NCI-H1417 treated with DMSO at 0.1 percent for 48 hours (cell line): ENCODE results near the gene MAPK8.
"Not testable (repeated sequence)": the region's sequence is repeated elsewhere in the genome, so short reads cannot be mapped to it uniquely, and the experiment has no call there.

Experiments used
- DNase-seq: peaks from one replicate; lab custom pipeline; 2025; lab: John Stamatoyannopoulos, UW

Gene MAPK8

DNA sequence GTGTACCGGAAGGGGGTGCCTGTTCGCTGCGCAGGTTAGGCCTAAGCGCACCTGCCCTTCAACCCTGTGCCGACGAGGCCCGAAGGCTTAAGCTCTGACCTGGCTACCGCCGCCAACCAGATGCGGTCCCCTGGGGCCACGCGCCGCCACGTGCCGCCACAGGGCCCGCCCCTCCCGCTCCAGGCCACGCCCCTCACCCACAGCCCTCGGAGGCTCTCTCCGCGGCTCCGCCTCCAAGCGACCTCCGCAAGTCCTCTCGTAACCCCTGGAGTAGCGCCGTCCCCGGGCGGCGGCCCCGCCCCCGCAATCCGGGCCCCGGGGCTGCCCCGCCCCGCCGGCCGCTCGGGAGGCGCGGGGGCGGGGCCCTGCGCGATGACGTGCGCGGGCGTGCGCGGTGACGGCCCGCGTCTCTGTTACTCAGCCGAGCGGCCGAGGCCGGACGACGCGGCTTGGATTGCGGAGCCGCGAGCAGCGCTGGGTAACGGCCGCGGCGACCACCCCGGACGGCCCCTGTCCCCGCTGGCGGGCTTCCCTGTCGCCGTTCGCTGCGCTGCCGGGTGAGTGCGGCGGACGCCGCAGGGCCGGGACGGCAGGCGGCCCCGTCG, at the start of gene MAPK8:
Gene MAPK8, plus strand, starts transcription at position 413 of the 605 bp plus-strand sequence. CDS start 94,984 bp downstream, outside the sequence.
- peak; percentile 78 for DNase-seq

DNA sequence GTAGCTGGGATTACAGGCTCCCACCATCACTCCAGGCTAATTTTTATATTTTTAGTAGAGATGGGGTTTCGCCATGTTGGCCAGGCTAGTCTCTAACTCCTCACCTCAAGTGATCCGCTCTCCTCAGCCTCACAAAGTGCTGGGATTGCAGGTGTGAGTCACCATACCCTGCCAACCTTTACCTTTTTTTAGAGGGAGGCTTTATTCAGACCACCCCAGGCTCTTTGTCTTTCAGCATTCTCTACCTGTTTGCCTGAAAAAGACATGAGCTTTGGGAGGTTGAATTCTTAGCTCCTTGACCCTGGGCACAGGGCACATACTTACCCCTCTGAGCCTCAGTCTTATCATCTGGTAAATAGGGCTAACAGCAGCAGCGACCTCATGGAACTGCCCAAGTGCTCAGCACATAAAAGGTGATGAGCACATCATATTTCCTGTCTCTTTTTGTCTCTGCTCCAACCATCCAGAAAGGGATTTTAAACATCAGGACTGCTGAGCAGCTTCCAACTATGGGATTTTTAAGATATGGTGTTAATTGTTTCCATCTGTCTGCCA, 49.0 kb upstream of the MAPK8 start:
- no peak for DNase-seq

DNA sequence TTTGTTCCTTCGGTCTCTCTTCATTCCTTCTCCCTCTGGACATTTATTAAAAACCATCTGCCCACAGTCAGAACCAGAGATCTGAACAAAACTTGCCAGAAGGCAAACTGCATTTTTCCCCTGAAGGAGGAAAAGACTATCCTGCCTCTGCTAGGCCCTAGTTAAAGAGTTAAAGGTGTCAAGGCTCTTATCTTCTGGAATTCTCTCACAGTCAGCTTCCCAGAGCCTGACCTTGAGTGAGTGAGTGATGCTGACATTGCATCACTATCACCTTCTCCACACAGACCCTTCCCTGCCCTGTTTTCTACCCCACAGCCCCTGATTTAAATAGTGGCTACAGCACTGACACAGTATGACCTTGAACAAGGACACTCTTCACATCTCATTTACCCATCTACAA, 48.4 kb upstream of the MAPK8 start:
- DNase-seq, result no peak

DNA sequence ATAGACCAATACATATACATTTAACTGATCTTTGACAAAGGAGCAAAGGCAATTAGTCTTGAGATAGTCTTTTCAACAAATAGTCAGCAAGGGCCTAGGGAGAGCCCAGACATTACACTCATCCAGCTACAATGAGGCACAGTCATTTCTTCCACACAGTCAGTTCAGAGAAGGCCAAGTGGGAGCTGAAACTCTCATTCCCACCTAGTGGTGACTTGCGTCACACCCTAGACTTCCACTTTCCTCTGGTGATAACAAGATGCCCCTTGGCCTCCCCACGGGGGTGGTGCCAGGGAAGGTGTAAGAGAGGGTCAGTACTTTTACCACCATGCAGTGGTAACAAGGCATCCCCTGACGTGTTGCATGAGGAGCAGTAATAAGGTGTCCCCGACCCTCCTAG, 39.9 kb upstream of the MAPK8 start:
- DNase-seq, result no peak

DNA sequence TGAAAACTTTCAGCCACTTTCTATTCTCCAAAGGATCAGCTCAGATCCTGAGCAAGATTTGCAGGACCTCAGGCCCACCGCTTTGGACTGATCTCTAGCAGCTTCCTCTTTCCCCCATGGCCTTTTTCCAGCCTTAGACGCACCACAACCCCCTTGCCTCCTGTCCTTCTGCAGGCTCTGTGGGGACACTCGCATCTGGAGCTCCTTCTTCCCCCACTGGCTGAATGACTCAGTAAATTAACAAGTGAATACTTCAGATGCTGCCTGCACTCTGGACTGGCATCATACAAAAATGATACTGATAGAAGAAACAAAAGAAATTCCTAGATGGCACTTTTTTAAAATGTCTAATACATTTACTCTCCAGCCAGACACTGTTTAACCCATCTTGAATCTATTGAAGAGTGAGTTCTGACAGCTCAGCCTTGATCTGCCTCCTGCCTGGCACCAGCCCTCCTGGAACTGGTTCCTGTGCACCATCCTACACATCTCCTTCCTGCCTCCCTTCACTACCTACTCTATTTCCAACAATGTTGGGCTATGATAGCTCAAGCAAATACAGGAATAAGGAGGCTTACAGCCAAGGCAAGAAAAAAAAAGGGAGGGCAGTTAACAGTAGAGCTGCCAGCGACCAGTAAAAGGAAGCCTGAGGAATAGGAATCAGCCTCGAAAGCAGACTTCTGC, 35.3 kb upstream of the MAPK8 start:
- no peak for DNase-seq

DNA sequence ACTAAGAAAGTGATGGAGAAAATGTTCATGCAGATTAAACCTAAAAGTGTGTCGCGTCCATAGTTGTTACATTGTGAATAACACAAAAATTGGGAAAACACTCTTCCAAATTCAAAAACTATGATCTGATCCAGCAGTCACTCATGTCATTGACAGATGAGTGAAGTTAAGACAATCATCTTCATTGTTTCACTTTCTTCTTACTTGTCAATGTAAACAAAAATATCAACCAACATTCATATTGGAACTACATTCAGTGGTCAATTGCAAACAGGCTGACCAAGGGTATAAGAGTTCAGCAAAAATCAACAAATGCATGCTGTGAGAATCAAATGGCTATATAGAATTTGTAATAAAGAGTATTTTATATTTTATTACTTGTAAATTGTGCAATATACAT, 33.8 kb upstream of the MAPK8 start:
- DNase-seq, result no peak

DNA sequence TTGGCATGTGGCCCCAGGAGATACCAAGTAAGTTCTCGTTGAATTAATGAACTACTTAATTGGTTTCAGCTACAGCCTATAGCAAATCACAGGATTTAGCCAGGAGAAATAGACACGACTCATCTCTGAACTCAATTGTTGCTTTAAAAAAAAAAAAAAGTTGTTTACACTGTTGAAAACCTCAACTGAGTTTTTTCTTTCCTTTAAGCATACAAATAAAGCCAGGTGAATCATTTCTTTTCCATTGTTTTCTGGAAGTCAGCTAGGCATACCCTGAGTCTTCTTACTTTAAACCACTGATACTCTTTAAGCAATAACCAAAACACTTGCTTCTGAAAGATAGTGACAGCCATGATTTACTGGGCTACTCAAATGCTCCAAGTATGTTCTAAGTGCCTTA, 32.7 kb upstream of the MAPK8 start:
- no peak for DNase-seq

DNA sequence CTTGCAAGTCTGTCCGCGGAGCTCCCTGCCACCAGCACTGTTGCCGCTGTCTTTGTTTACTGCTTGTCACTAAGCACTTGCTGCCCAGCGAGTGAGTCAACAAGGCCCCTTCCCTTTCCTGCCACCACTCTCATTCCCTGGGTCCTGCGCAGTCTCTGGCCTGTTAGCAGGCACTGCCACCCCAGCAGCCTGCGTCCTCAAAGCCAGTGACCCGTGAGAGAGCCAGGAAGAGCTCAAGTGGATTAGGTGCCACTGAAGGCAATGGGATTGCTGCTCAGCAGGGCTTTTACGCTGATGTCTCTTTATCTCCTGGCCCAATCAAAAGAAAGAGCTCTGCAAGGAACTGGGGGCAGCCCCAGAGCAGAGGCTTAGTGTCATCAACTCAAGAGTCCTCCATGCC, 31.8 kb upstream of the MAPK8 start, which contains the start of gene FRMPD2:
Gene FRMPD2, minus strand, starts transcription at position 61 of the 400 bp plus-strand sequence. CDS start 129 bp downstream, outside the sequence.
- no peak for DNase-seq

DNA sequence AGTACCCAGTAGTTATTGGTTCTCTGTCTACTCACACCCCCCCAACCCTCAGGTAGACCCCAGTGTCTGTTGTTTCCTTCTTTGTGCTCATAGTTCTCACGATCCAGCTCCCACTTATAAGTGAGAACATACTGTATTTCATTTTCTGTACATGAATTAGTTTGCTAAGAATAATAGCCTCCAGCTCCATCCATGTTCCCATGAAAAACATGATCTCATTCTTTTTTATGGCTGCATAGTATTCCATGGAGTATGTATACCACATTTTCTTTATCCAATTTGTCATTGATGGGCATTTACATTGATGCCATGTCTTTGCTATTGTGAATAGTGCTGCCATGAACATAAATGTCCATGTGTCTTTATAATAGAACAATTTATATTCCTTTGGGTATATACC, 29.4 kb upstream of the MAPK8 start:
- DNase-seq, result no peak

DNA sequence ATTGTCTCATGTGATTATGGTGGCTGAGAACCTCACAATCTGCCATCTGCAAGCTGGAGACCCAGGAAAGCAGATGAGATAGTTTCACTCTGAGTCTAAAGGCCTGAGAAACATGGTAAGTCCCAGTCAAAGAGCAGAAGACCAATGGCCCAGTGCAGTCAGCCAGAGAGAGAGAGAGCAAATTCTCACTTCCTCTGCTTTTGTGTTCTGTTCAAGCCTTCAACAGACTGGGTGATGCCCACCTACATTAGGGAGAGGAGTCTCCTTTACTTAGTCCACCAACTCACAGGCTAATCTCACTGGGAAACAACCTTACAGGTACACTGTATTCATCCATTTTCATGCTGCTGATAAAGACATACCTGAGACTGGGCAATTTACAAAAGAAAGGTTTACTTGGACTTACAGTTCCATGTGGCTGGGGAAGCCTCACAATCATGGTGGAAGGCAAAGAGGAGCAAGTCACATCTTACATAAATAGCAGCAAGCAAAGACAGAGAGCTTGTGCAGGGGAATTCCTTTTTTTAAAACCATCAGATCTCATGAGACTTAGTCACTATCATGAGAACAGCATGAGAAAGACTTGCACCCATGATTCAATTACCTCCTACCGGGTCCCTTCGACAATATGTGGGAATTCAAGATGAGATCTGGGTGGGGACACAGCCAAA, 27.3 kb upstream of the MAPK8 start:
- no peak for DNase-seq

DNA sequence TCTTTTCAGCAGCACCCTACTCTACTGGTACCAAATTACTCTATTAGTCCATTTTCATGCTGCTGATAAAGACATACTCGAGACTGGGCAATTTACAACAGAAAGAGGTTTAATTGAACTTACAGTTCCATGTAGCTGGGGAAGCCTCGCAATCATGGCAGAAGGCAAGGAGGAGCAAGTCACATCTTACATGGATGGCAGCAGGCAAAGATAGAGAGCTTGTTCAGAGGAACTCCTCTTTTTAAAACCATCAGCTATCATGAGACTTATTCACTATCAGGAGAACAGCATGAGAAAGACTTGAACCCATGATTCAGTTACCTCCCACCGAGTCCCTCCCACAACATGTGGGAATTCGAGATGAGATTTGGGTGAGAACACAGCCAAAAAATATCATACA, 24.8 kb upstream of the MAPK8 start:
- DNase-seq, result not testable (repeated sequence)

DNA sequence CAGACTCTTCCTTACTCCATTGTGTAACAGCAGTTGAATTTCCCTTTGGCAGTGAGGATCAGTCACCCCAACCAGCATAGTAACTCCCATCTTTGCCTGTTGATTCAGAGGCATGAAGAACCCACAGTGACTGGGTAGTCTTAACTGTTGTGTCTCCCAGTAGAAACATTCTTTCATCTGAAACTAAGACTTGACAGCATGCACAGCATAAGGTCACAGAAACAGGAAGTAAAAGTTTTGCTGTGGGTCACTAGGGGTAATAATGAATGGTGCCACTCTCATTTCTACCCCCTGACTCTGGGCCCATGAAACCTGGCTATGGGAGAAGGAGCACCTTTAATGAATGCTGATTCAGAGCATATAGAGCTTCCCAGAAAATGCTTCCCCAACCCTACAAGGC, 23.6 kb upstream of the MAPK8 start:
- no peak for DNase-seq

DNA sequence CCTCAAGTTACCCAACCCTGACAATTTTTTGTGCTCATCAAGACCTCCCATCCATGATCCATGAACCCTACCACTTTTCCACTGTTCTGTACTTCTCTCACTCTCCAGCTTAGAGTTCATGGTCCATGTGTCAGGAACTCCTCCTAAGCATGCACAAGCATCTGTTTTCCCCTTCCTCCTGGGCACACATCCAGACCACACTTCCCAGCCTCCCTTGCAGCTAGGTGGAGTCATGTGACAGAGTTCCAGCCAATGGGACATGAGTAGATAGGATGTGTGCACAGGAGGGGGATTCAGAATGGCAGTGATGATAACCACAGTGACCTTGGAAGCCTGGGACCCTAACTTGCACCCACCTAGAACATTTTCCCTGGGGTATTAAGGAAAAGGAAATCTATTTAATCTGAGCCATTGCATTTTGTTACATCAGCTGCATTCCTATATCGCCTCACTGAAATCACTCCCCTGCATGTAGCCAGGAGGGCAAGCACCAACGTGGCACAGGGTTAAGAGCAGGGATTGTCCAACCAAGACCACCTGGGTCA, 22.4 kb upstream of the MAPK8 start:
- no peak for DNase-seq

DNA sequence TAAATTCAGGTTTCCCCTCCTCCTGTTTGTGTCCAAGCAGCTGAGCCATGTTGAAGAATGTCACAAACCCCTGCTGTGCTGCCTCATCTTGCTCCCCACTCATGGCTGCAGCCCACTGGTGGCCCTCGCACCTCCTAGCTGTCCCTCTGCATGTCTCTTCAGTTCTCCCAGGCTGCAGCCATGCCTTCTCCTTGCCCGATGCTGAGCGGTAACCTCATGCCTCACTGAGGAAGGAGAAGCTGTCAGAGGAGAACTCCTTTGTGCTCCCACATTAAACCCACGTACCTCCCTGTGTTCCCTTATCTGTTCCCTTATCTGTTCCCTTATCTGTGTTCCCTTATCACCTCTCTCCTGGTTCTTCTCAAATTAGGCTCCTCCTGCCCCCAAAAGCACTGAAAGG, 21.7 kb upstream of the MAPK8 start:
- DNase-seq, result no peak

DNA sequence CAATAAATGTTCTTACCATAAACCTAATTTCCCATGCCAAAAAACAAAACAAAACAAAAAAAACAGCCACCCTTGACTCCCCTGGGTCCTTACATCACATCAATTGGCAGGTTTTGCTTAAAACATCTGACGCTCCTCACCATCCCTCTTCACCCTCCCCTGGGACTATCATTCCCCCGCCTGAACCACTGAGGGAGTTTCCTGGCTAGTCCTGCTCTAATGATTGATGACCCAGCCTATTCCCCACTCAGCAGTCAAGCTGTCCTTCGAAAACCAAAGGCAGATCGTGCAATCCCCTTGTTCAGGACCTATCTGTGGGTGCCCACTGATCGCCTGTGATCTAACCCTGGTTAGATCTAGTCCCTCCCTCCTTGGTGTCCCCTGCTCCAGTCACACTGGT, 20.8 kb upstream of the MAPK8 start:
- DNase-seq, result no peak

DNA sequence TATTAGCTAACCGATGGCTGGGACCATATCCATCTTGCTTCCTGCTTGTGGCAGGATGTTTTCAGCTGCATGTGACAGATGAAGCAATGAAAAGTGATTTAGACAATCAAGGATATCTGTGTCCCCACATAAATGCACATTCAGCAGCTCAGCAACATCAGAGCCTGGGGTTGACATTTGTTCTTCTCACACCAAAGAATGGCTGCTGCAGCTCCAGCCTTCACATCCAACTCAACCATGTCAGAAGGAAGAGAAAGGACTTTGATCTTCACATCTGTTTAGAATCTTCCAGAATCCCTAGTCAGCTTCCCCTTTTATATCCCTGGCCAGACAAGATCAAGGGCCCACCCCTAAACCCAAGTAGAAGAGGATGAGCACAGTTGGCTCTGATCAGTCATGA, 20.1 kb upstream of the MAPK8 start:
- no peak for DNase-seq

DNA sequence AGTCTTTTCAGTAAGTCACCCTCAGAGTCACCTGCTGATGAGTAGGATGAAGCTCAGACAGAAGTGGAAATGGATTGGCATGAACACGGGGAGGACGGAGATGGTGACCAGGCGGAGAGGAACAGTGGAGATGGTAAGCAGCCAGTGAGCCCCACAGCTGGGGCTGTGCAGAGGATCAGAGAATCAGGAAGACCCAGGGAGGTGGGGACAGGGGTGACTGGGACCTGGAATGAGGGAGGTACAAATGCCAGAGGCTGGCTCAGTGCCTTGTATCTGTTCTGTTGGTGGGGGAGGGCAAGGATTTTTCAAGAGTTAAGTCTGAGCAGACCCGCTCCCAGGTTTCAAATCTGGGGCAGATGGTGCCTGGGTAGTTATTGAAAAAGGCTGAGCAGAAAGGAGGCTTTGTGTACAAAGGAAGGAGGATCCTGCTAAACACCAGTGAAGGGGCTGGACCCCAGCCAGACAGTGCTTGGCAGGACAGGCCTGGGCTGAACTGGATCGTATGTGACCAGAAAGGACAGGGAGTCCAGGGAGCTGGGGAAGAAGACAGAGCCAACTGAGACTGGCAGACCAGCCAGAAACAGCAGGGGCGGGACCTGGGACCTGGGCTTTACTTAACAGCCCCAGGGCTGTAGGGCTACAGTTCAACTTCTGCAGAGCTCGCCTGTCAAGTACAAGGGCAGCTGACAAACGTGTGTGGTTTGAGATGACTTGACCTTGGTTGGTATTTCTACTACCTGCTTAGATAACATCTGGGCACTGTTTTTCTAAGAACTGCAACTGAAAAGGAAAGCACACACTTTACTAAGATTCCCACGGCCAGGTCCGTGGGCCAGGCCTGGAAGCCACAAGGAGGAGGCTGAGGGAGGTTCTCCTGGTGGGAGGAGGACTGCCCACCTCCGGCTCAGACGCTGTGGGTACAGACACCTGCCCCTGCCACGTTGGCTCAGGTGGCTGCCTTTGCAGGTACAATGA, 18.8 kb upstream of the MAPK8 start:
- DNase-seq, result no peak

DNA sequence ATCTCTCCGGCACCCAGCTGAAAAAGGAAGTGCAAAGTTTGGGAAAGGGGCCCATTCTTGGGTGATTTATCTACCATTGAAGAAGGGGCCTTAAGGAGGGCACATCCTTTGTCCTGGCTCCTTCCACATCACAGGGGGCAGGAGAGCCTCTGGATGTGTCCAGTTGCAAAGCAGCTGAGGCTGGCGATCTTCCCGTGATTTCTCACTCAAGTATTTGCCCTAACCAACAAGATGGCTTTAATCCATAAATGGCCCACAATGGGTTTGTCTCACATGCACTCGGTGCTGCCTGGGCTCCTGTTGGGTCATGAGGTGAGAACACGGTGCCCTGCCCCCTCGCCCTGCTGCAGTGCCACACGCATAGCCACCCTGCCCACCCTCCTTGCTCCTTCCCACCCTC, 17.8 kb upstream of the MAPK8 start:
- DNase-seq, result no peak

DNA sequence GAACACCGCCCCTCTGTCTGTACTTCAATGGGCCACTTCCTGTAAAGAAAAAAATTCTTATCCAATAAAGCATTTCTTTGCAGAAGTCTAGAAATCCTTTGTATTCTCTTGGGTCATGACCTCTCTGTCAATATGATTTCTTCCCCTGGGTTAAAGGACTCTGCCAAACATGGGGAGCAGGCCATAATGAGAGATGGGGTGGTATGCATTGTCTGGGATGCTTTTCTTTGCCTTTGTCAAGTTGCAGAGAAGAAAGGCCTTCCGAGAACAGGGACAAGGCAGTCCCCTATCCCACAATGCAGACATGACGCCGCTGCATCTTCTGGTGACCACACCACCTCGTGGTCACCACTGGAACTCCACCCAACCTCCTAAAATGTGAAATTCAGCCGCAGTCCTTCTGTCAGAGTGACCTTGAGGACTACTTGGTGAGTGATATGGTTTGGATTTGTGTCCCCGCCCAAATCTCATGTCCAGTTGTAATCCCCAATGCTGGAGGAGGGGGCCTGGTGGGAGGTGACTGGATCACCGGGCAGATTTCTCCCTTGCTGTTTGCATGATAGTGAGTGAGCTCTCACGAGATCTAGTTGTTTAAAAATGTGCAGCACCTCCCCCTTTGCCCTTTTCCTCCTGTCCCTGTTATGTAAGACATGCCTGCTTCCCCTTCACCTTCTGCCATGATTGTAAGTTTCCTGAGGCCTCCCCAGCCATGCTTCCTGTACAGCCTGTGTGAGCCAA, 16.8 kb upstream of the MAPK8 start:
- no peak for DNase-seq

DNA sequence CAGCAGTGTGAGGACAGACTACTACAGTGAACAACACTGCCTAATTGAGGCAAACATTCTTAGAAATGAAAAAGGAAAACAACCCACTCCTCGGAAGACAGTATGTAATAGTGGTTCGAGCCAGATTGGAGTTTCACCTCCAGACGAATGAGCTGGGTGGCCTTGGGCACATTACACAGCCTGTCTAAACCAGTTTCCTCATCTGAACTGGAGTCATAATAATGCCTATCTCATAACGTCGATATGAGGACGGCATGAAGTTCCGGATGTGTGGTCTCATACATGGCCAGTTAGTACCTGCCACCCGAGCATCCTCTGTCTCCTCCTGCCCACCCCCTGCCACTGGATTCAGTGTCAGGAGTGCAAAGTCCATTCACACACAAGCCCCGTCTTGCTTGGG, 16.2 kb upstream of the MAPK8 start:
- no peak for DNase-seq

DNA sequence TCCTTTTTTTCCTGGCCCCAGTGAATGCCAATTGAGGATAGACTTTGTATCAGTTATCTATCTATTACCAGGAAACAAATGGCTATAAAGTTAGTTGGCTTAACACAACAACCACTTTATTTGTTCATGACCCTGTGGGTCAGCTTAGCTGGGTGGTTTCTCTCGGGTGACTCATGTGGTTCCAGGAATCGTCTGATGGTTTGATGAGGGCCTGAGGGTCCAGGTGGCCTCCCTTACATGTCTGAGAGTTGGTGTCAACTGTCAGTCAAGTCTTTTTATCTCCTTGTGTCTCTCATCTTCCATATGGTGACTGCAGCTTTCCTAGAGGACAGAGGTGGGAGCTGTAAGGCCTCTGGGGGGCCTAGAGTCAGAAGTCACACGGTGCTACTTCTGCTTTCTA, 15.3 kb upstream of the MAPK8 start:
- DNase-seq, result no peak
